NB4 (cell line): ENCODE measurements around the gene NLRP8.

Experiments
- DNase-seq: peaks from one replicate; pipeline ENCODE4 v3.0.0; 2010; ENCODE audit warnings: low read depth
- H3K4me3 ChIP-seq: one replicate; pipeline ENCODE4 v1.5.1; 2011; ENCODE audit warnings: mild to moderate bottlenecking, low read depth, low read length, moderate library complexity
- CTCF ChIP-seq: IDR thresholded peaks from one replicate; pipeline ENCODE4 v1.5.1; 2012; ENCODE audit warnings: low read depth, low read length
- MAX ChIP-seq: IDR thresholded peaks from 2 replicates; pipeline ENCODE4 v1.6.1; 2011; ENCODE audit warnings: low read depth, low read length

Gene NLRP8

GRCh38 chr19:56026769-56027168 lies 79.1 kb downstream of the NLRP8 start:
- no peak overlapping the region for H3K4me3 ChIP-seq
- no peak for DNase-seq
- TF ChIP-seq CTCF (no peak), MAX (no peak)
